Activated naive CD8-positive, alpha-beta T cell treated with anti-CD3 and anti-CD28 coated beads, Interleukin-2, amount 10 ng/mL, durations not matched to agents 7 days and 5 days (primary cell): Measurements from ENCODE around the gene RAB26. TPM values are rescaled to one million over a fixed set of nuclear protein-coding genes. Genes with fewer than 3 reads are reported as not detected.
"Not testable (repeated sequence)": the region's sequence is repeated elsewhere in the genome, so short reads cannot be mapped to it uniquely, and the experiment has no call there.

Source experiments
- ATAC-seq: fragments of 150-1000 bp; cut with Tn5 transposase; one replicate; pipeline ENCODE4 v1.10.0; 2021; ENCODE audit warnings: low read depth, moderate library complexity
- POLR2A ChIA-PET: fragments of 350-600 bp; sonication (Branson Sonifier 250); formaldehyde crosslinking; loops from one replicate; lab custom pipeline; 2021; ENCODE audit warnings: antibody characterized with exemption; lab: Charles Lee
- DNase-seq: peaks from one replicate; pipeline ENCODE4 v3.0.0; 2021
- H3K27ac Mint-ChIP-seq: one replicate; pipeline ENCODE4 v1.8.0; 2022; ENCODE audit warnings: mild to moderate bottlenecking, mixed read lengths
- H3K27me3 Mint-ChIP-seq: one replicate; pipeline ENCODE4 v1.8.0; 2022; ENCODE audit warnings: mild to moderate bottlenecking, moderate library complexity, mixed read lengths
- H3K36me3 Mint-ChIP-seq: one replicate; pipeline ENCODE4 v1.8.0; 2021; ENCODE audit warnings: mild to moderate bottlenecking, mixed read lengths
- H3K4me1 Mint-ChIP-seq: one replicate; pipeline ENCODE4 v1.8.0; 2021; ENCODE audit warnings: mixed read lengths
- H3K4me3 Mint-ChIP-seq: one replicate; pipeline ENCODE4 v1.8.0; 2022; ENCODE audit warnings: mild to moderate bottlenecking, moderate library complexity, mixed read lengths
- H3K9me3 Mint-ChIP-seq: one replicate; pipeline ENCODE4 v1.8.0; 2021; ENCODE audit warnings: mixed read lengths
- microRNA-seq: library from miRNA; unstranded; fragments of <30 nt; microRNA quantifications from one replicate; pipeline ENCODE4 v1.2.0, GENCODE V29; 2022
- total RNA-seq, 2 experiments: library from RNA; stranded (reverse); gene quantifications; one replicate each; pipeline ENCODE4 v1.2.3, GENCODE V29; 2021

RAB26 gene
- total RNA-seq, 2 experiments from 2014 or later: 0.40 to 0.69 TPM

- peaks cover 39% of the 10 kb centered on the region for H3K27me3 Mint-ChIP-seq
- H3K4me3 Mint-ChIP-seq: no peak overlapping the region
- DNase-seq (no peak), ATAC-seq (no peak)
- H3K27ac Mint-ChIP-seq: no peak overlapping the region
- no peaks in the 10 kb centered on the region for H3K36me3 Mint-ChIP-seq
- peaks cover 1% of the 10 kb centered on the region for H3K4me1 Mint-ChIP-seq
- H3K9me3 Mint-ChIP-seq: no peaks in the 10 kb centered on the region
- POLR2A ChIA-PET: no interaction called here
Observed at GRCh38 chr16:2197765-2198164, 49.3 kb downstream of the RAB26 start.

GRCh38 chr16:2198283-2198682 is 49.9 kb downstream of the RAB26 start:
- no peak for DNase-seq
- POLR2A ChIA-PET: no interaction called here
- Mint-ChIP-seq H3K4me1 (peaks cover 1% of the 10 kb centered on the region), H3K27me3 (peaks cover 39% of the 10 kb centered on the region), H3K27ac (no peak overlapping the region), H3K9me3 (no peaks in the 10 kb centered on the region), H3K4me3 (no peak overlapping the region), H3K36me3 (no peaks in the 10 kb centered on the region)
- no peak for ATAC-seq

GRCh38 chr16:2199095-2199494 is 50.7 kb downstream of the RAB26 start:
- no peak for DNase-seq
- H3K27me3 Mint-ChIP-seq: peaks cover 36% of the 10 kb centered on the region
- H3K36me3 Mint-ChIP-seq: no peaks in the 10 kb centered on the region
- H3K9me3 Mint-ChIP-seq: no peaks in the 10 kb centered on the region
- no peak for ATAC-seq
- POLR2A ChIA-PET: no interaction called here
- no peak overlapping the region for H3K27ac Mint-ChIP-seq
- H3K4me3 Mint-ChIP-seq: no peak overlapping the region
- peaks cover 1% of the 10 kb centered on the region for H3K4me1 Mint-ChIP-seq

- POLR2A ChIA-PET: no interaction called here
Observed at GRCh38 chr16:2199621-2200139, 51.3 kb downstream of the RAB26 start.

GRCh38 chr16:2200313-2200712 is 51.9 kb downstream of the RAB26 start:
- H3K4me1 Mint-ChIP-seq: peaks cover 5% of the 10 kb centered on the region
- ATAC-seq (no peak), DNase-seq (no peak)
- H3K9me3 Mint-ChIP-seq: no peaks in the 10 kb centered on the region
- POLR2A ChIA-PET: no interaction called here
- H3K27me3 Mint-ChIP-seq: peaks cover 28% of the 10 kb centered on the region
- H3K27ac Mint-ChIP-seq: no peak overlapping the region
- no peaks in the 10 kb centered on the region for H3K36me3 Mint-ChIP-seq
- no peak overlapping the region for H3K4me3 Mint-ChIP-seq

More at GRCh38 chr16:2199621-2200139, 51.3 kb downstream of the RAB26 start:
- DNase-seq: no peak
- ATAC-seq: no peak
- H3K36me3 Mint-ChIP-seq: no peaks in the 10 kb centered on the region
- H3K4me3 Mint-ChIP-seq: no peak overlapping the region
- peaks cover 5% of the 10 kb centered on the region for H3K4me1 Mint-ChIP-seq
- H3K9me3 Mint-ChIP-seq: no peaks in the 10 kb centered on the region
- no peak overlapping the region for H3K27ac Mint-ChIP-seq
- peaks cover 32% of the 10 kb centered on the region for H3K27me3 Mint-ChIP-seq

- POLR2A ChIA-PET: interaction anchor here (1.0 kb wide), 1 partner anchor 48 kb away, joined by 5 read pairs; the partner anchor contains the start of gene TRAF7
Observed at GRCh38 chr16:2203119-2203688, 54.8 kb downstream of the RAB26 start.

More at GRCh38 chr16:2203119-2203688, 54.8 kb downstream of the RAB26 start:
- not testable (repeated sequence) for H3K9me3 Mint-ChIP-seq, ATAC-seq, DNase-seq, H3K36me3 Mint-ChIP-seq
- Mint-ChIP-seq H3K4me1 (peaks cover 14% of the 10 kb centered on the region), H3K4me3 (peak overlapping the region; percentile 5), H3K27me3 (peaks cover 13% of the 10 kb centered on the region), H3K27ac (peak overlapping the region; percentile 21)

Small RNA genes within 50 kb of the gene (microRNA-seq; reads per million reads assigned to microRNA genes)
- gene MIR3180-5 (not detected), gene MIR4516 (not detected), gene MIR6511B1 (not detected)

Other genes with a start within 250 kb of the RAB26 start
- gene HS3ST6, start 230.2 kb upstream of the RAB26 start, total RNA-seq: not detected
- gene MSRB1, start 205.4 kb upstream of the RAB26 start, total RNA-seq: 10 to 100 TPM; 12.0 to 12.5 TPM
- gene RPL3L, start 193.9 kb upstream of the RAB26 start, total RNA-seq: not detected
- gene NDUFB10, start 189.1 kb upstream of the RAB26 start, total RNA-seq: 100 to 1,000 TPM; 108 to 115 TPM
- 1,000 to 10,000 TPM; 2,404 to 2,409 TPM for gene RPS2, start 183.8 kb upstream of the RAB26 start, total RNA-seq
- gene RNF151, start 181.8 kb upstream of the RAB26 start, total RNA-seq: not detected
- 10 to 100 TPM; 29.4 to 30.7 TPM for gene TBL3, start 176.6 kb upstream of the RAB26 start, total RNA-seq
- gene NOXO1, start 167.2 kb upstream of the RAB26 start, total RNA-seq: 1 to 10 TPM in 1 of 2 experiments, under 1 TPM in 1; 0.58 to 1.8 TPM
- gene GFER, start 164.4 kb upstream of the RAB26 start, total RNA-seq: 10 to 100 TPM; 28.8 to 31.9 TPM
- gene SYNGR3, start 158.7 kb upstream of the RAB26 start, total RNA-seq: 1 to 10 TPM; 2.0 to 2.2 TPM
- 10 to 100 TPM; 67.8 to 77.1 TPM for gene ZNF598, start 138.8 kb upstream of the RAB26 start, total RNA-seq
- under 1 TPM in 1 of 2 experiments, not detected in 1; 0.42 TPM for gene NPW, start 128.8 kb upstream of the RAB26 start, total RNA-seq
- gene NHERF2, start 121.7 kb upstream of the RAB26 start, total RNA-seq: 1 to 10 TPM; 4.2 to 4.3 TPM
- gene NTHL1, start 100.8 kb upstream of the RAB26 start, total RNA-seq: 10 to 100 TPM; 19.4 to 20.7 TPM
- 100 to 1,000 TPM; 113 to 125 TPM for gene TSC2, start 100.6 kb upstream of the RAB26 start, total RNA-seq
- 10 to 100 TPM; 95.5 to 97.3 TPM for gene PKD1, start 12.7 kb upstream of the RAB26 start, total RNA-seq
- gene TRAF7, start 7.2 kb downstream of the RAB26 start, total RNA-seq: 10 to 100 TPM; 50.2 to 51.8 TPM
- 1 to 10 TPM in 1 of 2 experiments, under 1 TPM in 1; 0.88 to 1.1 TPM for gene CASKIN1, start 48.0 kb downstream of the RAB26 start, total RNA-seq
- gene MLST8, start 56.8 kb downstream of the RAB26 start, total RNA-seq: 10 to 100 TPM; 32.1 to 33.1 TPM
- 10 to 100 TPM; 17.3 to 18.4 TPM for gene BRICD5, start 62.2 kb downstream of the RAB26 start, total RNA-seq
- 10 to 100 TPM; 22.6 to 23.2 TPM for gene PGP, start 66.2 kb downstream of the RAB26 start, total RNA-seq
- 10 to 100 TPM; 34.1 to 34.8 TPM for gene E4F1, start 75.0 kb downstream of the RAB26 start, total RNA-seq
- gene DNASE1L2, start 87.8 kb downstream of the RAB26 start, total RNA-seq: 1 to 10 TPM; 2.2 to 3.2 TPM
- gene ECI1, start 103.0 kb downstream of the RAB26 start, total RNA-seq: 10 to 100 TPM; 37.4 to 38.0 TPM
- 100 to 1,000 TPM; 212 to 220 TPM for gene RNPS1, start 119.5 kb downstream of the RAB26 start, total RNA-seq
- 1 to 10 TPM; 7.8 to 8.3 TPM for gene ABCA3, start 192.1 kb downstream of the RAB26 start, total RNA-seq